SU-DHL-6 (cell line): Measurements from ENCODE around the gene HSD17B13.

ENCODE experiments used
- H2AFZ ChIP-seq: fragments of 200-600 bp; sonication (generic); 2 replicates; pipeline ENCODE4 v1.6.1; 2014; ENCODE audit warnings: low read depth, mild to moderate bottlenecking, moderate library complexity, mixed read lengths, antibody characterized with exemption, low read length; ENCODE audit not compliant: severe bottlenecking
- H3F3A ChIP-seq: fragments of 200-600 bp; shearing (Covaris generic); 2 replicates; pipeline ENCODE4 v1.6.0; 2016; ENCODE audit warnings: antibody characterized with exemption, mild to moderate bottlenecking; ENCODE audit not compliant: insufficient read depth
- H3K27ac ChIP-seq: fragments of 200-600 bp; sonication (generic); 2 replicates; pipeline ENCODE4 v1.5.1; 2016; ENCODE audit warnings: low read depth, mild to moderate bottlenecking, low read length, moderate library complexity, mixed read lengths
- H3K27me3 ChIP-seq: fragments of 200-600 bp; sonication (generic), shearing (Covaris generic); 2 replicates; pipeline ENCODE4 v1.6.0; 2014; ENCODE audit warnings: mild to moderate bottlenecking, low read length
- H3K36me3 ChIP-seq: fragments of 200-600 bp; sonication (generic); 2 replicates; pipeline ENCODE4 v1.6.1; 2014; ENCODE audit warnings: mild to moderate bottlenecking, low read length, mixed read lengths
- H3K4me2 ChIP-seq: fragments of 300-600, 200-600 bp; shearing (Covaris generic), sonication (generic); 2 replicates; pipeline ENCODE4 v1.6.0; 2014; ENCODE audit warnings: low read length, low read depth, mild to moderate bottlenecking; ENCODE audit not compliant: poor library complexity, severe bottlenecking
- H3K4me3 ChIP-seq: fragments of 200-600 bp; sonication (generic); 2 replicates; pipeline ENCODE4 v1.5.1; 2014; ENCODE audit warnings: antibody characterized with exemption, low read length, mild to moderate bottlenecking, mixed read lengths; ENCODE audit not compliant: insufficient read depth, poor library complexity, severe bottlenecking
- H3K79me2 ChIP-seq: fragments of 200-600 bp; sonication (generic); 2 replicates; pipeline ENCODE4 v1.6.1; 2014; ENCODE audit warnings: mild to moderate bottlenecking, low read length, moderate library complexity; ENCODE audit not compliant: insufficient read depth
- H3K9ac ChIP-seq: fragments of 200-600 bp; sonication (generic); 2 replicates; pipeline ENCODE4 v1.7.0; 2014; ENCODE audit warnings: mild to moderate bottlenecking, low read length
- H3K9me2 ChIP-seq: fragments of 200-600 bp; sonication (generic); replicated peaks from 2 replicates; pipeline ENCODE4 v1.6.1; 2014; ENCODE audit warnings: low read length; ENCODE audit not compliant: insufficient read depth
- H3K9me3 ChIP-seq: fragments of 200-600 bp; sonication (generic); 2 replicates; pipeline ENCODE4 v1.6.1; 2014; ENCODE audit warnings: low read length, mixed read lengths; ENCODE audit not compliant: insufficient read depth
- H4K20me1 ChIP-seq: fragments of 200-600 bp; sonication (generic); 2 replicates; pipeline ENCODE4 v1.6.1; 2014; ENCODE audit warnings: low read depth, mild to moderate bottlenecking, antibody characterized with exemption, low read length, moderate library complexity, mixed read lengths
- CTCF ChIP-seq: fragments of 200-600 bp; sonication (generic); IDR thresholded peaks from one replicate; pipeline ENCODE4 v1.5.1; 2017; ENCODE audit warnings: antibody characterized with exemption, mild to moderate bottlenecking, low read length, moderate library complexity; ENCODE audit not compliant: insufficient read depth, poor library complexity, severe bottlenecking
- EZH2phosphoT487 ChIP-seq: fragments of 200-600 bp; sonication (generic), shearing (Covaris generic); conservative IDR thresholded peaks from 2 replicates; pipeline ENCODE4 v1.6.1; 2018; ENCODE audit warnings: mild to moderate bottlenecking, antibody characterized with exemption, low read length, moderate library complexity, mixed read lengths

Gene HSD17B13

GRCh38 chr4:87310691-87311335, 11.9 kb downstream of the HSD17B13 start:
- Histone ChIP-seq H3K27me3 (no peaks in the 10 kb centered on the region), H3K79me2 (no peaks in the 10 kb centered on the region), H3K36me3 (no peaks in the 10 kb centered on the region), H3K4me3 (no peak overlapping the region), H3K9ac (no peak overlapping the region), H4K20me1 (no peaks in the 10 kb centered on the region), H2AFZ (no peak overlapping the region), H3K9me3 (no peaks in the 10 kb centered on the region), H3F3A (no peaks in the 10 kb centered on the region), H3K4me2 (no peak overlapping the region), H3K27ac (no peak overlapping the region), H3K9me2 (no peaks in the 10 kb centered on the region)
- TF ChIP-seq EZH2phosphoT487 (no peak), CTCF (no peak)

- Histone ChIP-seq H3K36me3 (no peaks in the 10 kb centered on the region), H2AFZ (no peak overlapping the region), H3F3A (no peaks in the 10 kb centered on the region), H3K27me3 (no peaks in the 10 kb centered on the region), H3K9ac (no peak overlapping the region), H3K27ac (no peak overlapping the region), H3K79me2 (no peaks in the 10 kb centered on the region), H3K9me3 (no peaks in the 10 kb centered on the region), H4K20me1 (no peaks in the 10 kb centered on the region), H3K9me2 (no peaks in the 10 kb centered on the region), H3K4me2 (no peak overlapping the region), H3K4me3 (no peak overlapping the region)
- TF ChIP-seq CTCF, result no peak
- TF ChIP-seq EZH2phosphoT487, result no peak
Measured at GRCh38 chr4:87309625-87310024, 13.1 kb downstream of the HSD17B13 start.

- Histone ChIP-seq H3F3A (no peaks in the 10 kb centered on the region), H3K9me3 (no peaks in the 10 kb centered on the region), H3K27me3 (no peaks in the 10 kb centered on the region), H4K20me1 (no peaks in the 10 kb centered on the region), H3K4me2 (no peak overlapping the region), H3K79me2 (no peaks in the 10 kb centered on the region), H3K27ac (no peak overlapping the region), H3K9ac (no peak overlapping the region), H2AFZ (no peak overlapping the region), H3K36me3 (no peaks in the 10 kb centered on the region), H3K4me3 (no peak overlapping the region), H3K9me2 (no peaks in the 10 kb centered on the region)
- TF ChIP-seq EZH2phosphoT487 (no peak), CTCF (no peak)
Measured at GRCh38 chr4:87306056-87306455, 16.6 kb downstream of the HSD17B13 start.
